Measurements from ENCODE around the gene STXBP4. TPM values are rescaled to one million over a fixed set of nuclear protein-coding genes. Genes with fewer than 3 reads are reported as not detected.

The STXBP4 gene
- total and polyA plus RNA-seq, 5 experiments from 2014 or later, result 3.1 to 6.4 (median 4.1) TPM

GRCh38 chr17:55152236-55152635, 183.7 kb downstream of the STXBP4 start:
- H3K36me3 Mint-ChIP-seq, result peaks cover 0 to 6% (median 4%) of the 10 kb centered on the region in 3 donors
- no peaks in the 10 kb centered on the region for H3K27me3 Mint-ChIP-seq
- H3K4me1 Mint-ChIP-seq, result no peaks in the 10 kb centered on the region
- no peak overlapping the region for H3K27ac Mint-ChIP-seq
- ATAC-seq, result no peak
- no peaks in the 10 kb centered on the region for H3K9me3 Mint-ChIP-seq
- DNase-seq, result no peak
- H3K4me3 Mint-ChIP-seq, result no peak overlapping the region
- POLR2A ChIA-PET, result no interaction called here

DNA sequence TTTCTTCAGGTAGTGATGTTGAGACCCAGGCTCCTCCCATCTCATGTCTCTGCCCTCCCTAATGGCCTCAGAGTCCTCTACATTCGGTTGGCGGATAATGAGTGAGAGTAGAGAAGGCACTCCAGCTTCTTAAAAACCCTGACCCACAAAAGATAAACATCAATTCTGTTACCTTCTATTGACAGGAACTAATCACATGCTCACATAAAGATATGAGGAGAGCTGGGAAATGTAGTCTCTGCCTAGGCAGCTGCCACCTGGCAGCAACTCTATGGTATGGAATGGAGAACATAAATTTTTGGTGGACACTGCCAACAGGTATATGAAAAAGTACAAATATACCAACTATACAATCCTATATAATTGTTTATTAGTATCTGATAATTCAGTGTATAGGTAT, 185.5 kb downstream of the STXBP4 start:
- H3K9me3 Mint-ChIP-seq, result no peaks in the 10 kb centered on the region
- H3K36me3 Mint-ChIP-seq, result peaks cover 0 to 8% (median 4%) of the 10 kb centered on the region in 3 donors
- H3K27ac Mint-ChIP-seq, result no peak overlapping the region
- POLR2A ChIA-PET, result no interaction called here
- H3K4me1 Mint-ChIP-seq, result no peaks in the 10 kb centered on the region
- ATAC-seq (no peak), DNase-seq (no peak)
- H3K4me3 Mint-ChIP-seq, result no peak overlapping the region
- no peaks in the 10 kb centered on the region for H3K27me3 Mint-ChIP-seq

GRCh38 chr17:55155856-55156560, 187.4 kb downstream of the STXBP4 start:
- Mint-ChIP-seq H3K4me1 (no peaks in the 10 kb centered on the region), H3K27ac (no peak overlapping the region), H3K36me3 (peaks cover 8 to 12% (median 9%) of the 10 kb centered on the region in 3 donors), H3K4me3 (no peak overlapping the region), H3K27me3 (no peaks in the 10 kb centered on the region), H3K9me3 (no peaks in the 10 kb centered on the region)
- DNase-seq (no peak), ATAC-seq (no peak)
- POLR2A ChIA-PET, result no interaction called here

GRCh38 chr17:55157165-55157564, 188.6 kb downstream of the STXBP4 start:
- Mint-ChIP-seq H3K27me3 (no peaks in the 10 kb centered on the region), H3K27ac (no peak overlapping the region), H3K9me3 (no peaks in the 10 kb centered on the region), H3K36me3 (peaks cover 12 to 17% (median 12%) of the 10 kb centered on the region in 3 donors), H3K4me3 (no peak overlapping the region), H3K4me1 (no peaks in the 10 kb centered on the region)
- POLR2A ChIA-PET, result no interaction called here
- DNase-seq (no peak), ATAC-seq (no peak)

- POLR2A ChIA-PET, result no interaction called here
- H3K4me3 Mint-ChIP-seq, result no peak overlapping the region
- no peak for DNase-seq
- no peaks in the 10 kb centered on the region for H3K27me3 Mint-ChIP-seq
- ATAC-seq, result no peak
- H3K9me3 Mint-ChIP-seq, result no peaks in the 10 kb centered on the region
- no peak overlapping the region for H3K27ac Mint-ChIP-seq
- H3K36me3 Mint-ChIP-seq, result peaks cover 14 to 20% (median 15%) of the 10 kb centered on the region in 3 donors
- no peaks in the 10 kb centered on the region for H3K4me1 Mint-ChIP-seq
Observed at GRCh38 chr17:55158439-55158838, 189.9 kb downstream of the STXBP4 start.

DNA sequence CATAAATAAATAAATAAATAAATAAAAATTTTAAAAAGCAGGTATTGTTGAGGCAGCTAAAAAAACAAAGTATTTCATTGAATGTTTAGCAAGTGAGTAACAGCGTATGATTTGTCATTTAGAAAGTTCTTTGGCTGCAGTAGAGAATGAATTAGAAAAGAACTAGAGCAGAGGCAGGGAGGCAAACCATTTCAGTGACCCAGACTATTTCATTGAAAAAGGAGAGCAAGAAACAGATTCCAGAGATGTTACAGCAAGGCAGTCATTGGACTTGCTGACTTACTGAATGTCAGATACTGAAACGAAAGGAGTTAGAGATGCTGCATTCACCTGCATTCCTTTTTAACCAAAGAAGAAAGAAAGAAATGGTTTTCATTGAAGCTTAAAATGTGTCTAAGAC, 190.7 kb downstream of the STXBP4 start:
- Mint-ChIP-seq H3K4me3 (no peak overlapping the region), H3K9me3 (no peaks in the 10 kb centered on the region), H3K27me3 (no peaks in the 10 kb centered on the region), H3K4me1 (no peaks in the 10 kb centered on the region), H3K27ac (no peak overlapping the region), H3K36me3 (peaks cover 18 to 20% (median 19%) of the 10 kb centered on the region in 3 donors)
- ATAC-seq (no peak), DNase-seq (no peak)
- POLR2A ChIA-PET, result no interaction called here

DNA sequence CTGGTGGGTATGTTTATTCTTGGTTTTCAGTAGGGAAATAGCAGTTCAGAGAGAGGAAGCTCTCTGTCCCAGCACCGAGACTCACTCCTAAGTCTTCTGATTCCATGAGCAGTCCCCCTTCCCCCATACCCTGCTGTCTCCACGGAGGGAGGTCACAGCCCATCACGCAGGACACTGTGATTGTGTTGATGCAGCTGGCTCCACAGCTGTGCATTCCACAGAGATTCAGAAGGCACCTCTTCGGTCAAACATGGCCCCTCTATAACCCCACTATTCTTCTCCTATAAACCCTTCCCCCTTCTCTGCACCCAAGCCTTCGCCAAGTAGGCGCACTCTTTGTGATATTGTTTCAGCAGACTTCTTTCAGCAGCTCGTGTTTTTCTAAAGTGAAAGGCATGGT, 191.9 kb downstream of the STXBP4 start:
- Mint-ChIP-seq H3K4me3 (no peak overlapping the region), H3K4me1 (no peaks in the 10 kb centered on the region), H3K27ac (no peak overlapping the region), H3K9me3 (no peaks in the 10 kb centered on the region), H3K27me3 (no peaks in the 10 kb centered on the region), H3K36me3 (peaks cover 20 to 26% (median 24%) of the 10 kb centered on the region in 3 donors)
- DNase-seq (no peak), ATAC-seq (no peak)
- POLR2A ChIA-PET, result no interaction called here

- Mint-ChIP-seq H3K27ac (no peak overlapping the region), H3K27me3 (no peaks in the 10 kb centered on the region), H3K4me1 (peaks cover 0 to 1% (median 0%) of the 10 kb centered on the region in 4 donors), H3K36me3 (peaks cover 20 to 30% (median 30%) of the 10 kb centered on the region in 3 donors), H3K4me3 (no peak overlapping the region), H3K9me3 (no peaks in the 10 kb centered on the region)
- DNase-seq, result no peak
- no peak for ATAC-seq
- POLR2A ChIA-PET, result no interaction called here
Observed at GRCh38 chr17:55161935-55162555, 193.5 kb downstream of the STXBP4 start.

DNA sequence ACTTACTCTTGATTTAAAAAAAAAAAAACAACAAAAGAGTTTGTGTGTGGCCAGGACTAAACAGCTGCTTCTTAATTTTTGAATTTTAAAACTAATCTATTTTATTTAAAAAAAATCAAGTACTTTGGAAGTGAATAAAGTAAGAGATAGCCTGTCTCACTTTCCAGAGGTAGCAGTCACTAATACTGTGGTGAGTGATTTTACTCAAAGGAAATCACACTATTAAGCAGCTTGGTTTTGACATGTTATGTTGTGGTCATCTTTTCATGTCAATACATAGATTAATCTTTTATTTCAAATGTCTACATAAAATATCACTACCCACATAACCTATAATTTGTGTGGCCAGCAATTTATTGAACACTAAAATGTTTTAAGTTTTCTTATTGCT, 194.0 kb downstream of the STXBP4 start:
- Mint-ChIP-seq H3K4me1 (peaks cover 0 to 1% (median 0%) of the 10 kb centered on the region in 4 donors), H3K9me3 (no peaks in the 10 kb centered on the region), H3K4me3 (no peak overlapping the region), H3K27me3 (no peaks in the 10 kb centered on the region), H3K36me3 (peaks cover 20 to 31% (median 31%) of the 10 kb centered on the region in 3 donors), H3K27ac (no peak overlapping the region)
- no peak for DNase-seq
- POLR2A ChIA-PET, result no interaction called here
- ATAC-seq, result no peak

DNA sequence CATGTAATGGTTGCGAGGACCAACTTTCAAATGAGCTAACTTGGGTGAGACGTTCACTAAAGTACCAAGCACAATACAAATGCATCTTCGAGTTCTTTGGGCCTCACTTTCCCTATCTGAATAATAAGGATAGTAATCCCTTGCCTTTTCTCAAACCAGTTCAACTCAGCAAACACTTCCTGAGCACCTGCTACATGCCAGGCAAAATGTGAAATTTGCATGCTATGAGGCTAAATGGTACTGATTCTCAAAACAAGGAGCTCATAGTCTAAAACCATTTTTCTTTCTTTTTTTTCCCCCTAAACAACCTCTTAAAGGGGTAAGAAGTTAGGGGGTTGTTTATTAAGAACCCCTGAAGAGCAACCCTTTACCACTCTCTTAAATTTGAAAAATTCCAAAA, 194.8 kb downstream of the STXBP4 start:
- Mint-ChIP-seq H3K4me3 (no peak overlapping the region), H3K9me3 (no peaks in the 10 kb centered on the region), H3K36me3 (peaks cover 15 to 33% (median 33%) of the 10 kb centered on the region in 3 donors), H3K27ac (no peak overlapping the region), H3K4me1 (peaks cover 0 to 1% (median 0%) of the 10 kb centered on the region in 4 donors), H3K27me3 (no peaks in the 10 kb centered on the region)
- POLR2A ChIA-PET, result no interaction called here
- ATAC-seq (no peak), DNase-seq (no peak)

GRCh38 chr17:55166506-55166905, 197.9 kb downstream of the STXBP4 start:
- DNase-seq (no peak), ATAC-seq (no peak)
- no peak overlapping the region for H3K27ac Mint-ChIP-seq
- peaks cover 9 to 25% (median 21%) of the 10 kb centered on the region in 3 donors for H3K36me3 Mint-ChIP-seq
- POLR2A ChIA-PET, result no interaction called here
- H3K27me3 Mint-ChIP-seq, result no peaks in the 10 kb centered on the region
- H3K4me1 Mint-ChIP-seq, result peaks cover 0 to 5% (median 1%) of the 10 kb centered on the region in 4 donors
- H3K9me3 Mint-ChIP-seq, result no peaks in the 10 kb centered on the region
- H3K4me3 Mint-ChIP-seq, result no peak overlapping the region

DNA sequence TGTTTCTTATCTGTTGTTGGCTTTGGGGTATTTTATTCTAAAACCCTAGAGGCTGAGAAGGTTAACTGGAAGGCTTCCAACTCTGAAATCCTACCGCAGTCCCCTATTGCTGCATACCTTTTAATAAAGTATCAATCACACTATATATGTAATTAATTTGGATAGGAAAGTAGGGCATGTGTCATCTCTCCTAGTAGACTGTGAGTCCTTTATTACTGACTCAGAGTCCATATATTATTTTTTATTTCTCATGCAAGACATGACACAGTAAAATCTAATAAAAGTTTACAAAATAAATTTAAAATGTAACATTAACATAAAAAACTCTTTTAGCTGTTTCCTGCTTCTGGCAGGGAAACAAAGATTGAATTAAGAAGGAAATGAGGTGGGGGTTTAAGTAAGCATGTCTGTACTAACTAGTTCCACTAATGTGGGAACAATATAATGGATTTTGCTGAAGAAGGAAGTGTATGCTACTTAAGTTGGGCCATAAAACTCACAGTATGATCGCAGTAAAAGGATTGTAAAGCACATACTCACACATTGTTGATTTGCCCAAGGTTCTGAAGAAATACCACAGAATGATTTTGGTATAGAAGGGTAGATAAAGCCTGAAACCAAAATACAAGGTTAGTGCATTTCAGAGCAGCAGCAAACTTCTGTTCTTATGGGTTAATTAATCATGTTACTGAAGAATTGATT, 198.6 kb downstream of the STXBP4 start:
- POLR2A ChIA-PET, result no interaction called here
- H3K4me1 Mint-ChIP-seq, result peaks cover 0 to 5% (median 1%) of the 10 kb centered on the region in 4 donors
- H3K4me3 Mint-ChIP-seq, result no peak overlapping the region
- peaks cover 7 to 29% (median 21%) of the 10 kb centered on the region in 3 donors for H3K36me3 Mint-ChIP-seq
- DNase-seq, result no peak
- no peak overlapping the region for H3K27ac Mint-ChIP-seq
- H3K27me3 Mint-ChIP-seq, result no peaks in the 10 kb centered on the region
- peaks cover 0 to 1% (median 0%) of the 10 kb centered on the region in 9 donors for H3K9me3 Mint-ChIP-seq
- ATAC-seq, result no peak

DNA sequence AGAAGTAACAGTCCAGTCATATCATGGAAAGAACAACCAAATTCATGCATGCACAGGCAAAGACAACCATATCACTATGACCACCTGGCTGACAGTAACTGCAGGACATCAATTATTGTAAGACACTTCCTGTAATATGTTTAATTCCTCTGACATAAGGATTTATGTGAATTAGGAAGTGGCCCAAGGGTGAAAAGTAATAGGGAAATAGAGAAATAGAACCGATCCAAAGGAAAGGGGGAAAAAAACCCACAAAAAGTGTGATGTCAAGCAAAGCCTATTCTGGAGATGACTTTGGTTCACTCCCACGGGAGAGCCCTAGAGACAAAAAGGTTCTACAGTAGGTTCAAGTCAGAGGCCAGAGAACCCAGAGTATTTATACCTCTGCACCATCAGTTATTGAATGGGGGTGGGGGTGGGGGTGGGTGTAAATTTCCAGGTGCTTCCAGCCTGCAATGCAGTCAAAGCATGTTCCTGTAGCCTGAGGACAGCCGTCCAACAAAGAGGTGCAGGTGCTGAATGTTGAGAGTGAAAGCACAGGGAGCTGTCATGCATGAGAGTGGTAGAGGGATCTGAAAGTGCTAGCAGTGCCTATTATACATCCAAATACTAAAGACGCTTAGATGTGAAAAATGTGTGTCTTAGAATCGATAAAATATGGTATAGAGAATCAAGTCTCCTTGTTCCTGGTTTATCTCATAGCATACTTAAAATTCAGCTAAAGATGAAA, 200.6 kb downstream of the STXBP4 start:
- Mint-ChIP-seq H3K4me1 (peaks cover 0 to 5% (median 1%) of the 10 kb centered on the region in 4 donors), H3K4me3 (no peak overlapping the region), H3K27me3 (no peaks in the 10 kb centered on the region), H3K9me3 (peaks cover 3 to 12% (median 7%) of the 10 kb centered on the region in 9 donors), H3K27ac (no peak overlapping the region), H3K36me3 (peaks cover 15 to 38% (median 17%) of the 10 kb centered on the region in 3 donors)
- POLR2A ChIA-PET, result no interaction called here
- no peak for ATAC-seq
- DNase-seq, result no peak

All from naive thymus-derived CD8-positive, alpha-beta T cell (primary cell).